ENCODE results near the gene ZC3HAV1. TPM values are rescaled to one million over a fixed set of nuclear protein-coding genes. Genes with fewer than 3 reads are reported as not detected.
"Not testable (repeated sequence)": the region's sequence is repeated elsewhere in the genome, so short reads cannot be mapped to it uniquely, and the experiment has no call there.

ZC3HAV1 gene
- total and polyA plus RNA-seq, 9 of the 15 experiments (the other 6 are each of a cell fraction or from before 2014, with no cell fraction given) = 11.9 to 40.5 (median 23.9) TPM

GRCh38 chr7:139094596-139094995, 14.9 kb downstream of the ZC3HAV1 start (continued):
- no peak for TF ChIP-seq SIX5 (IDR thresholded peaks at IDR 0.05; ENCODE audit: borderline replicate concordance in 1 of 2, insufficient read depth in 1 of 2, low read depth in 1 of 2, low read length in 2 of 2)

GRCh38 chr7:139094030-139094429, 15.5 kb downstream of the ZC3HAV1 start:
- ChIA-PET POLR2A (interaction anchor here (1.0 to 2.9 kb wide), 8 partner anchors 9 to 25 kb away, joined by 3 to 26 read pairs (median 4); partner anchors contain the start of gene ZC3HAV1), CTCF (ENCODE audit: low intra/inter-chr PET ratio) (no interaction called here)
- TF ChIP-seq ZNF444 (CRISPR knock-in tag; IDR thresholded peaks at IDR 0.05) (no peak), KDM1A (IDR thresholded peaks at IDR 0.05) (0 out of 4 replicates have a peak, but pooled peaks of 1 of the 2 experiments have one; percentile 6)
- no TSS peak for BruUV-seq (replicated peaks)
- H3K36me3 ChIP-seq (ENCODE audit: control insufficient read depth, insufficient read depth, low read length) = peaks cover 37% of the 10 kb centered on the region
- WGBS (ENCODE audit: insufficient coverage, low coverage, missing lambda C conversion rate) = 75% methylated on average over 3 of the region's 3 CpGs
- no peak overlapping the region for H2AFZ ChIP-seq (ENCODE audit: low read depth, low read length)
- H3K9me3 ChIP-seq (replicated peaks; ENCODE audit: control insufficient read depth, insufficient read depth, low read depth, low read length) = no peaks in the 10 kb centered on the region; the same call in 1 of the 2 replicates
- ATAC-seq = no peak
- H3K4me1 ChIP-seq (replicated peaks in 1 of 2; ENCODE audit: control insufficient read depth in 2 of 2, insufficient read depth in 2 of 2, low read length in 2 of 2) = peaks cover 31 to 42% of the 10 kb centered on the region in 2 experiments
- H3K9me1 ChIP-seq (ENCODE audit: control insufficient read depth, insufficient read depth, low read length) = no peaks in the 10 kb centered on the region
- no peak overlapping the region for H3K9ac ChIP-seq (ENCODE audit: insufficient read depth in 1 of 2, low read depth in 2 of 2, low read length in 2 of 2)
- no peak for FAIRE-seq
- intact Hi-C loops (cut with micrococcal nuclease) (loop anchor here (5.0 kb wide), 2 partner anchors 33 to 138 kb away; partner anchors contain the start of gene UBN2), in situ Hi-C loops (cut with MboI) (no loop called here)
- no peak for DNase-seq (ENCODE audit: extremely low read depth in 1 of 4, low spot score in 3 of 4)
- H3K79me2 ChIP-seq (ENCODE audit: control insufficient read depth, insufficient read depth, low read length) = peaks cover 70% of the 10 kb centered on the region
- H3K27me3 ChIP-seq (ENCODE audit: control insufficient read depth in 2 of 2, insufficient read depth in 2 of 2, low read length in 2 of 2) = no peaks in the 10 kb centered on the region
- no peak overlapping the region for H3K27ac ChIP-seq (ENCODE audit: extremely low read depth, low read depth, low read length)
- H3K4me3 ChIP-seq = no peak overlapping the region
- peaks cover 20% of the 10 kb centered on the region for H4K20me1 ChIP-seq (replicated peaks; ENCODE audit: control insufficient read depth, insufficient read depth, low read length)
- H3K4me2 ChIP-seq (ENCODE audit: insufficient read depth, low read length) = no peak overlapping the region

- in situ Hi-C loops (cut with MboI); H3K4me3 ChIP-seq; BruUV-seq (replicated peaks): not testable (repeated sequence)
Observed at GRCh38 chr7:139093512-139093911, 16.0 kb downstream of the ZC3HAV1 start.

More at GRCh38 chr7:139093512-139093911, 16.0 kb downstream of the ZC3HAV1 start:
- intact Hi-C loops (cut with micrococcal nuclease) = loop anchor here (5.0 kb wide), 2 partner anchors 34 to 139 kb away; partner anchors contain the start of gene UBN2
- FAIRE-seq; CTCF ChIA-PET (ENCODE audit: low intra/inter-chr PET ratio); ATAC-seq; H3K4me2 ChIP-seq (ENCODE audit: insufficient read depth, low read length); DNase-seq (ENCODE audit: extremely low read depth in 1 of 4, low spot score in 3 of 4); H3K27me3 ChIP-seq (ENCODE audit: control insufficient read depth in 2 of 2, insufficient read depth in 2 of 2, low read length in 2 of 2); H3K9ac ChIP-seq (ENCODE audit: insufficient read depth in 1 of 2, low read depth in 2 of 2, low read length in 2 of 2); H3K9me1 ChIP-seq (ENCODE audit: control insufficient read depth, insufficient read depth, low read length); H3K9me3 ChIP-seq (replicated peaks; ENCODE audit: control insufficient read depth, insufficient read depth, low read depth, low read length); H3K27ac ChIP-seq (ENCODE audit: extremely low read depth, low read depth, low read length); H2AFZ ChIP-seq (ENCODE audit: low read depth, low read length): not testable (repeated sequence)
- POLR2A ChIA-PET = interaction anchor here (2.6 to 2.9 kb wide), 2 partner anchors 11 to 13 kb away, joined by 8 to 26 read pairs; no protein-coding TSS in a partner anchor
- peak; percentile 24; the same call in 1 of the 2 replicates for TF ChIP-seq ZFX (CRISPR knock-in tag; IDR thresholded peaks at IDR 0.05)
- Histone ChIP-seq H3K4me1 (replicated peaks in 1 of 2; ENCODE audit: control insufficient read depth in 2 of 2, insufficient read depth in 2 of 2, low read length in 2 of 2) (peaks cover 31 to 42% of the 10 kb centered on the region in 2 experiments), H3K36me3 (ENCODE audit: control insufficient read depth, insufficient read depth, low read length) (peaks cover 37% of the 10 kb centered on the region), H3K79me2 (ENCODE audit: control insufficient read depth, insufficient read depth, low read length) (peaks cover 67% of the 10 kb centered on the region), H4K20me1 (replicated peaks; ENCODE audit: control insufficient read depth, insufficient read depth, low read length) (peaks cover 20% of the 10 kb centered on the region)
- WGBS (ENCODE audit: insufficient coverage, low coverage, missing lambda C conversion rate) = 93% methylated on average over 10 of the region's 10 CpGs

Data from K562 (cell line).